Left ventricle myocardium inferior (tissue), 1 donor: ENCODE data around the gene SQSTM1. TPM values are rescaled to one million over a fixed set of nuclear protein-coding genes. Genes with fewer than 3 reads are reported as not detected.
A peak's percentile ranks its signal among the peaks of the same experiment; 100 is the strongest.

Experiments used
- DNase-seq: peaks from one replicate; pipeline ENCODE4 v3.0.0-alpha.2; 2020
- H3K27ac ChIP-seq: fragments of 200-600 bp; replicated peaks from 2 replicates; pipeline ENCODE4 v1.8.0; 2021
- H3K27me3 ChIP-seq: fragments of 200-600 bp; 2 replicates; pipeline ENCODE4 v1.8.0; 2021; ENCODE audit warnings: low read depth
- H3K36me3 ChIP-seq: fragments of 200-600 bp; 2 replicates; pipeline ENCODE4 v1.8.0; 2021
- H3K4me1 ChIP-seq: fragments of 200-600 bp; 2 replicates; pipeline ENCODE4 v1.8.0; 2021
- H3K4me3 ChIP-seq: fragments of 200-600 bp; 2 replicates; pipeline ENCODE4 v1.8.0; 2021; ENCODE audit warnings: mild to moderate bottlenecking, moderate library complexity
- H3K9me3 ChIP-seq: fragments of 200-600 bp; replicated peaks from 2 replicates; pipeline ENCODE4 v1.8.0; 2021
- intact Hi-C: fragments of 100-400 bp; cut with micrococcal nuclease; formaldehyde crosslinking; loops from one replicate; pipeline ENCODE4 v1.11.0; 2022
- total RNA-seq: library from RNA; stranded (reverse); fragmentation: NEBNext Ultra II Directional; extraction: Animal tissue kit (Norgen Biotek cat#: 25700); gene quantifications from one replicate; pipeline ENCODE4 v1.2.1, GENCODE V29; 2021
- TF ChIP-seq, protein P1 (sequence below): fragments of 200-600 bp; IDR thresholded peaks from 2 replicates; pipeline ENCODE4 v1.8.0; 2021; ENCODE audit warnings: antibody characterized with exemption, mild to moderate bottlenecking, borderline replicate concordance
- donor health status: DM: no; HTN: yes; CAD: no; lungs with severe emphysema.

The SQSTM1 gene
- total RNA-seq, 1 donor from 2014 or later: 438 TPM

DNA sequence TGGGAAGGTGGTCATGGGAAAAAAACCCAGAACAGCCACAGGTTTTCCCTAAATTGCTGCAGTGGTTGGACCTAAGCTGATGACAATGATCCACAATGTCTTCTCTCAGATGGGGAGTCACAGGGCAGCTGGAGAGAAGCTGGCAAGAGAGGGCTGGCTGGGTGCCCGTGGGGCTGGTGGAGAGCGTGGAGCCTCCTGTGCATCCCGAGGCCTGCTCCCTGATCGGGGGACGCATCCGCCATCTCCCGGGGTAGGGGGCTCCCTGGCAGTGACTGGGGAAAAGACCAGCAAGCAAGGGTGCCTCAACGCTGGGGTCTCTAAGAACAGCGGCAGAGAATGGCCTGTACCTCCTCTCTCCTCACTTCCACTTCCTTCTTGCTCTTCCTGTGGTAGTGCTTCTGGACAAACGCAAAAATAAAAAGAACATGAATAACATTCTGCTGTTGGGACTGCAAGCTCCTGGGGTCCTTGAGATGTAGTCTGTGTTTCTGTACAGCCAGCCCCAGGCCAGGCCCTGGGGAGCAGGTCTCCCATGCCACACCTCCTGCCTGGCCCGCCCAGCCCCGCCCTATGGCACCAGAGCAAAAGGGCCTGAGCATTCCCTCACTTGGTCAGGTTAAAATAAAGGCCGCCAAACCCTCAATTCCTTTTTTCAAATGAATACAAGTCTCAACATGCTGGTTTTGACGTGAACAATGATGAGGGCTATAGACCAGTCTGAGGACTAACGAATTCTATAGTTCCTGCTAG lies 45.0 kb downstream of the SQSTM1 start:
- intact Hi-C loops: no loop called here
- H3K36me3 ChIP-seq: peaks cover 54% of the 10 kb centered on the region
- H3K27me3 ChIP-seq: no peaks in the 10 kb centered on the region
- TF ChIP-seq, protein P1, sequence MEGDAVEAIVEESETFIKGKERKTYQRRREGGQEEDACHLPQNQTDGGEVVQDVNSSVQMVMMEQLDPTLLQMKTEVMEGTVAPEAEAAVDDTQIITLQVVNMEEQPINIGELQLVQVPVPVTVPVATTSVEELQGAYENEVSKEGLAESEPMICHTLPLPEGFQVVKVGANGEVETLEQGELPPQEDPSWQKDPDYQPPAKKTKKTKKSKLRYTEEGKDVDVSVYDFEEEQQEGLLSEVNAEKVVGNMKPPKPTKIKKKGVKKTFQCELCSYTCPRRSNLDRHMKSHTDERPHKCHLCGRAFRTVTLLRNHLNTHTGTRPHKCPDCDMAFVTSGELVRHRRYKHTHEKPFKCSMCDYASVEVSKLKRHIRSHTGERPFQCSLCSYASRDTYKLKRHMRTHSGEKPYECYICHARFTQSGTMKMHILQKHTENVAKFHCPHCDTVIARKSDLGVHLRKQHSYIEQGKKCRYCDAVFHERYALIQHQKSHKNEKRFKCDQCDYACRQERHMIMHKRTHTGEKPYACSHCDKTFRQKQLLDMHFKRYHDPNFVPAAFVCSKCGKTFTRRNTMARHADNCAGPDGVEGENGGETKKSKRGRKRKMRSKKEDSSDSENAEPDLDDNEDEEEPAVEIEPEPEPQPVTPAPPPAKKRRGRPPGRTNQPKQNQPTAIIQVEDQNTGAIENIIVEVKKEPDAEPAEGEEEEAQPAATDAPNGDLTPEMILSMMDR: no peak
- H3K4me3 ChIP-seq: no peak overlapping the region
- peaks cover 13% of the 10 kb centered on the region for H3K4me1 ChIP-seq
- H3K9me3 ChIP-seq: peaks cover 4% of the 10 kb centered on the region
- H3K27ac ChIP-seq: no peak overlapping the region
- no peak for DNase-seq

- Histone ChIP-seq H3K27ac (peak overlapping the region; percentile 31), H3K36me3 (peaks cover 54% of the 10 kb centered on the region), H3K4me3 (no peak overlapping the region), H3K4me1 (peaks cover 17% of the 10 kb centered on the region), H3K9me3 (peaks cover 4% of the 10 kb centered on the region), H3K27me3 (no peaks in the 10 kb centered on the region)
- intact Hi-C loops: no loop called here
- TF ChIP-seq, protein P1: peak; percentile 13
- DNase-seq: no peak
Measured at GRCh38 chr5:179866241-179867078, 45.8 kb downstream of the SQSTM1 start.

DNA sequence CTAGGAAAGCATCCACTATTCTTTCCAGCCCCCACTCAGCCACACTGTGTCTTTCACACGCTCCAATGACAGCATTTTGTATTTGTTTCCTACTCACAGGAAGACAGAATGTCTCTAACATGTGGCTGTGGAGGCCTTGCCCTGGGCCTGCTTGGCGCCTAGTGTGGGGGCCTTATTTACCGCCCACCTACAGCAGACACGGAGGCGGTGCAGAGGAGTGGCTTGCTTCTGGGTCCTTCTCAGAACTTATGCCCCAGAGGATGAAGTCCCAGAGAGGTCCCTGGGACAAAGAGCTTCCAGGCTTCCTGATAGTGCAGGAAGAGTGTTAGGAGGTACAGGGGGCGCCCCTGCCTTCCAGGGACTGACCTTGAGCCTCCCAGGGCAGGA lies 46.4 kb downstream of the SQSTM1 start:
- H3K9me3 ChIP-seq: peaks cover 4% of the 10 kb centered on the region

GRCh38 chr5:179867476-179867875 lies 46.8 kb downstream of the SQSTM1 start:
- H3K27ac ChIP-seq: peak overlapping the region; percentile 31
- TF ChIP-seq, protein P1: no peak
- DNase-seq: no peak
- H3K4me3 ChIP-seq: no peak overlapping the region
- intact Hi-C loops: no loop called here
- no peaks in the 10 kb centered on the region for H3K9me3 ChIP-seq
- peaks cover 52% of the 10 kb centered on the region for H3K36me3 ChIP-seq
- H3K4me1 ChIP-seq: peaks cover 22% of the 10 kb centered on the region
- H3K27me3 ChIP-seq: no peaks in the 10 kb centered on the region

More for the DNA sequence above, 46.4 kb downstream of the SQSTM1 start:
- H3K27me3 ChIP-seq: no peaks in the 10 kb centered on the region
- peaks cover 53% of the 10 kb centered on the region for H3K36me3 ChIP-seq
- no peak for DNase-seq
- peaks cover 18% of the 10 kb centered on the region for H3K4me1 ChIP-seq
- TF ChIP-seq, protein P1: no peak
- H3K27ac ChIP-seq: peak overlapping the region; percentile 31
- intact Hi-C loops: no loop called here
- no peak overlapping the region for H3K4me3 ChIP-seq

DNA sequence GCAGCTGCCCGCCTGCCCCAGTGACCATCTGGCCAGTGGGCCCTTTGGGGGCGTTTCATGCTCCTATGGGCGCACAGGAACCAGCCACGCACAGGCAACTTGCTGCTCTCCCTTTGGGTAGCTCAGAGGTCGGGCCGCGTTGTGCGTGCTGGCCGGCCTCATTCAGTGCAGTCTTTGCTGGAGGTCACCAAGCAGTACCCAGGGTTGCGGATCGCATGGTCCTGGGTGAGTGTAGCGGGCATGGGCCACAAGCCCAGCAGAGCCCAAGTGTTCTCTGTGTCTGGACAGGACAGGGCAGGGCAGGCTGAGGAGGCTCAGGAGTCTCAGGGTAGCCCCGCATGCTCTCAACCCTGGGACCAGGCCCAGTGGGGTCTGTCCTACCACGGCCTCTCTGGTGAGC lies 47.8 kb downstream of the SQSTM1 start:
- intact Hi-C loops: no loop called here

More for the DNA sequence above, 47.8 kb downstream of the SQSTM1 start:
- Histone ChIP-seq H3K4me1 (peaks cover 32% of the 10 kb centered on the region), H3K27ac (peak overlapping the region; percentile 73), H3K36me3 (peaks cover 52% of the 10 kb centered on the region), H3K9me3 (no peaks in the 10 kb centered on the region), H3K4me3 (no peak overlapping the region), H3K27me3 (no peaks in the 10 kb centered on the region)
- TF ChIP-seq, protein P1: no peak
- DNase-seq: no peak
